Measurements from ENCODE around the gene INF2.
A peak's percentile ranks its signal among the peaks of the same experiment; 100 is the strongest.

Gene INF2

GRCh38 chr14:104689109-104689880, at the start of gene INF2:
Gene INF2, plus strand, starts transcription at chr14:104689618. Its CDS starts 11,748 bp downstream, at chr14:104701366.
- TF ChIP-seq CTCF (IDR thresholded peaks at IDR 0.05; ENCODE audit: low read depth, low read length): no peak
- peak; percentile 51 to 64 for DNase-seq (ENCODE audit: low read depth in 2 of 2)

GRCh38 chr14:104639885-104640548, 49.4 kb upstream of the INF2 start:
- DNase-seq (ENCODE audit: low read depth in 2 of 2): peak; percentile 55 to 65
- peak; percentile 95 for TF ChIP-seq CTCF (IDR thresholded peaks at IDR 0.05; ENCODE audit: low read depth, low read length)
- H3K4me3 ChIP-seq (replicated peaks in 1 of 2; ENCODE audit: low read depth in 2 of 2, low read length in 2 of 2): no peak overlapping the region

More at GRCh38 chr14:104689109-104689880, at the start of gene INF2:
- H3K4me3 ChIP-seq (replicated peaks in 1 of 2; ENCODE audit: low read depth in 2 of 2, low read length in 2 of 2): peak within 1 kb of the TSS; percentile 71 to 94

- TF ChIP-seq CTCF (IDR thresholded peaks at IDR 0.05; ENCODE audit: low read depth, low read length): no peak
- H3K4me3 ChIP-seq (replicated peaks in 1 of 2; ENCODE audit: low read depth in 2 of 2, low read length in 2 of 2): no peak overlapping the region
- DNase-seq (ENCODE audit: low read depth in 2 of 2): no peak
Observed at GRCh38 chr14:104640681-104641080, 48.7 kb upstream of the INF2 start.

GRCh38 chr14:104641753-104642539, 47.5 kb upstream of the INF2 start:
- no peak for DNase-seq (ENCODE audit: low read depth in 2 of 2)
- H3K4me3 ChIP-seq (replicated peaks in 1 of 2; ENCODE audit: low read depth in 2 of 2, low read length in 2 of 2): no peak overlapping the region
- TF ChIP-seq CTCF (IDR thresholded peaks at IDR 0.05; ENCODE audit: low read depth, low read length): no peak

GRCh38 chr14:104642540-104642868, 46.9 kb upstream of the INF2 start:
- TF ChIP-seq CTCF (IDR thresholded peaks at IDR 0.05; ENCODE audit: low read depth, low read length): no peak
- no peak overlapping the region for H3K4me3 ChIP-seq (replicated peaks in 1 of 2; ENCODE audit: low read depth in 2 of 2, low read length in 2 of 2)
- DNase-seq (ENCODE audit: low read depth in 2 of 2): no peak

GRCh38 chr14:104643306-104643705, 46.1 kb upstream of the INF2 start:
- TF ChIP-seq CTCF (IDR thresholded peaks at IDR 0.05; ENCODE audit: low read depth, low read length): no peak

More at GRCh38 chr14:104643306-104643705, 46.1 kb upstream of the INF2 start:
- no peak overlapping the region for H3K4me3 ChIP-seq (replicated peaks in 1 of 2; ENCODE audit: low read depth in 2 of 2, low read length in 2 of 2)
- DNase-seq (ENCODE audit: low read depth in 2 of 2): no peak

Measured in cardiac fibroblast (primary cell).